DND-41 (cell line): ENCODE measurements around the gene TMEM117.

Experiments
- ATAC-seq: fragments of 200-7000 bp; cut with Tn5 transposase; 3 replicates; pipeline ENCODE4 v1.9.1; 2021; ENCODE audit warnings: low read depth; ENCODE audit not compliant: insufficient read depth
- DNase-seq: peaks from one replicate; pipeline ENCODE4 v3.0.0-alpha.2; 2020
- H2AFZ ChIP-seq: 2 replicates; pipeline ENCODE4 v1.6.0; 2012; ENCODE audit warnings: low read depth, low read length
- H3K27ac ChIP-seq: 2 replicates; pipeline ENCODE4 v1.5.1; 2012; ENCODE audit warnings: low read length, inconsistent platforms
- H3K27me3 ChIP-seq: fragments of 200-600 bp; sonication (generic); 2 replicates; pipeline ENCODE4 v1.6.0; 2012; ENCODE audit warnings: low read length, mild to moderate bottlenecking, inconsistent platforms; ENCODE audit not compliant: insufficient read depth, poor library complexity
- H3K36me3 ChIP-seq: 2 replicates; pipeline ENCODE4 v1.5.1; 2012; ENCODE audit warnings: low read length, inconsistent platforms; ENCODE audit not compliant: insufficient read depth
- H3K4me1 ChIP-seq: 2 replicates; pipeline ENCODE4 v1.5.1; 2012; ENCODE audit warnings: mild to moderate bottlenecking, low read length; ENCODE audit not compliant: insufficient read depth
- H3K4me2 ChIP-seq: 2 replicates; pipeline ENCODE4 v1.6.0; 2012; ENCODE audit warnings: mild to moderate bottlenecking, moderate library complexity, low read length, inconsistent platforms; ENCODE audit not compliant: insufficient read depth
- H3K4me3 ChIP-seq, 2 experiments: fragments of 200-600 bp in 1 of 2; shearing (Covaris generic) in 1 of 2; 2 replicates each; pipeline ENCODE4 v1.5.1; 2012 to 2016; ENCODE audit warnings: inconsistent platforms in 2 of 2, low read length in 2 of 2, mild to moderate bottlenecking in 2 of 2, low read depth in 1 of 2, moderate library complexity in 1 of 2
- H3K79me2 ChIP-seq: 2 replicates; pipeline ENCODE4 v1.6.0; 2012; ENCODE audit warnings: low read length, inconsistent platforms; ENCODE audit not compliant: insufficient read depth
- H3K9ac ChIP-seq: 2 replicates; pipeline ENCODE4 v1.6.0; 2012; ENCODE audit warnings: low read depth, mild to moderate bottlenecking, inconsistent platforms, low read length, moderate library complexity
- H3K9me3 ChIP-seq: 2 replicates; pipeline ENCODE4 v1.5.1; 2012; ENCODE audit warnings: low read length, moderate library complexity, mild to moderate bottlenecking, inconsistent platforms; ENCODE audit not compliant: insufficient read depth, severe bottlenecking
- H4K20me1 ChIP-seq: 2 replicates; pipeline ENCODE4 v1.6.0; 2012; ENCODE audit warnings: low read length; ENCODE audit not compliant: insufficient read depth
- EZH2 ChIP-seq: IDR thresholded peaks from 3 replicates; pipeline ENCODE4 v1.6.1; 2012; ENCODE audit warnings: borderline replicate concordance, low read depth, mild to moderate bottlenecking, moderate library complexity, low read length, inconsistent platforms; ENCODE audit not compliant: severe bottlenecking
- TF ChIP-seq, protein P1 (sequence below): IDR thresholded peaks from 2 replicates; pipeline ENCODE4 v1.5.1; 2012; ENCODE audit warnings: borderline replicate concordance, low read length, moderate library complexity, mild to moderate bottlenecking; ENCODE audit not compliant: poor library complexity, severe bottlenecking; ENCODE audit errors: extremely low read depth

The TMEM117 gene

DNA sequence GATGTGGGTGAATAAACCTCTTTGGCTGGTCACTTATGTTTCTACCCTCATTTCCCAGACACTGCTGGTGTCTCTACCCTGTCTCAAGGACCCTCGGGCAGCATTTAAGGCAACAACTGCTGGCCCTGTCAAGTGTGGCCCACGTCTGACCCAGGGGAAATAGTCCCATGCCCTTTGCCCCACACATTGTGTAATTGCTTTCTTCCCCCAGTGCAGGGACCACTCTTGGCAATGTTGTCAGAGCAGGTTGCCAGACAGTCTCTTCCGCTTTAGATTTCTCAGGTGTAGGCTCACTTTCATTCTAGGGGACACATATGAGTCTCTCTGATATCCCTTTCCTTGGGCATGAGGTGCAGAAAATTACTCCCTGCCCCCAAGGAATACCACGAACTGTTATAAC, 216.7 kb downstream of the TMEM117 start:
- no peaks in the 10 kb centered on the region for H4K20me1 ChIP-seq
- H3K79me2 ChIP-seq = no peaks in the 10 kb centered on the region
- H3K27me3 ChIP-seq = no peaks in the 10 kb centered on the region
- H3K4me2 ChIP-seq = no peak overlapping the region
- no peak for TF ChIP-seq EZH2
- TF ChIP-seq, protein P1, sequence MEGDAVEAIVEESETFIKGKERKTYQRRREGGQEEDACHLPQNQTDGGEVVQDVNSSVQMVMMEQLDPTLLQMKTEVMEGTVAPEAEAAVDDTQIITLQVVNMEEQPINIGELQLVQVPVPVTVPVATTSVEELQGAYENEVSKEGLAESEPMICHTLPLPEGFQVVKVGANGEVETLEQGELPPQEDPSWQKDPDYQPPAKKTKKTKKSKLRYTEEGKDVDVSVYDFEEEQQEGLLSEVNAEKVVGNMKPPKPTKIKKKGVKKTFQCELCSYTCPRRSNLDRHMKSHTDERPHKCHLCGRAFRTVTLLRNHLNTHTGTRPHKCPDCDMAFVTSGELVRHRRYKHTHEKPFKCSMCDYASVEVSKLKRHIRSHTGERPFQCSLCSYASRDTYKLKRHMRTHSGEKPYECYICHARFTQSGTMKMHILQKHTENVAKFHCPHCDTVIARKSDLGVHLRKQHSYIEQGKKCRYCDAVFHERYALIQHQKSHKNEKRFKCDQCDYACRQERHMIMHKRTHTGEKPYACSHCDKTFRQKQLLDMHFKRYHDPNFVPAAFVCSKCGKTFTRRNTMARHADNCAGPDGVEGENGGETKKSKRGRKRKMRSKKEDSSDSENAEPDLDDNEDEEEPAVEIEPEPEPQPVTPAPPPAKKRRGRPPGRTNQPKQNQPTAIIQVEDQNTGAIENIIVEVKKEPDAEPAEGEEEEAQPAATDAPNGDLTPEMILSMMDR = no peak
- no peaks in the 10 kb centered on the region for H3K9me3 ChIP-seq
- H3K9ac ChIP-seq = no peak overlapping the region
- no peak overlapping the region for H3K4me3 ChIP-seq
- ATAC-seq (no peak), DNase-seq (no peak)
- H3K4me1 ChIP-seq = no peaks in the 10 kb centered on the region
- no peak overlapping the region for H2AFZ ChIP-seq
- no peak overlapping the region for H3K27ac ChIP-seq
- H3K36me3 ChIP-seq = no peaks in the 10 kb centered on the region

GRCh38 chr12:44053549-44054127, 217.8 kb downstream of the TMEM117 start:
- H3K9me3 ChIP-seq = no peaks in the 10 kb centered on the region
- no peaks in the 10 kb centered on the region for H3K36me3 ChIP-seq
- H3K4me2 ChIP-seq = no peak overlapping the region
- H4K20me1 ChIP-seq = no peaks in the 10 kb centered on the region
- no peak overlapping the region for H3K27ac ChIP-seq
- TF ChIP-seq, protein P1 = no peak
- no peak for TF ChIP-seq EZH2
- H2AFZ ChIP-seq = no peak overlapping the region
- H3K4me3 ChIP-seq = no peak overlapping the region
- no peaks in the 10 kb centered on the region for H3K27me3 ChIP-seq
- H3K4me1 ChIP-seq = no peaks in the 10 kb centered on the region
- H3K79me2 ChIP-seq = no peaks in the 10 kb centered on the region
- H3K9ac ChIP-seq = no peak overlapping the region
- ATAC-seq (no peak), DNase-seq (no peak)

GRCh38 chr12:44054281-44054680, 218.4 kb downstream of the TMEM117 start:
- no peak for DNase-seq
- no peaks in the 10 kb centered on the region for H3K9me3 ChIP-seq
- no peak for ATAC-seq
- H3K4me3 ChIP-seq = no peak overlapping the region
- H3K79me2 ChIP-seq = no peaks in the 10 kb centered on the region
- H3K4me1 ChIP-seq = no peaks in the 10 kb centered on the region
- TF ChIP-seq, protein P1 = no peak
- TF ChIP-seq EZH2 = no peak
- H3K9ac ChIP-seq = no peak overlapping the region
- H3K27me3 ChIP-seq = no peaks in the 10 kb centered on the region
- no peaks in the 10 kb centered on the region for H3K36me3 ChIP-seq
- H4K20me1 ChIP-seq = no peaks in the 10 kb centered on the region
- H3K4me2 ChIP-seq = no peak overlapping the region
- H2AFZ ChIP-seq = no peak overlapping the region
- H3K27ac ChIP-seq = no peak overlapping the region

DNA sequence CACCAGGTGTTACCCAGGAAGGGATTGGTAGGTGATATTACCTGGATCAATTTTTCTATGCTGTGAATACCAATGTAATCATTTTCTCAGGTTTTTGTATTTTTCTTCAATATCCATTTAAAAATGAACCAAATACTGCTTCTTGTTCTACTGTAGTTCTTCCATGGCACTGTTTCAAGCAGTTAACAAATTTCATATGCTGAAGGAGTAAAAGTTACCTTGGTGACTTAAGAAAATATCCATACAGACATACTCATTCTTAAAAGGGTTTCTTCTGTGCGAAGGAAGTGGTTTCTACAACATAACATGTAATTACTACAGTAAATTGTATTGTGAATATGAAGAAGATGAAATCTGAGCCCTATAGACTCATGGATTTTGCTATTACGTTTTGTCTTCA, 222.5 kb downstream of the TMEM117 start:
- no peak for TF ChIP-seq EZH2
- TF ChIP-seq, protein P1 = no peak
- no peaks in the 10 kb centered on the region for H3K36me3 ChIP-seq
- no peaks in the 10 kb centered on the region for H3K4me1 ChIP-seq
- no peaks in the 10 kb centered on the region for H3K79me2 ChIP-seq
- no peak overlapping the region for H3K27ac ChIP-seq
- DNase-seq = no peak
- no peak overlapping the region for H2AFZ ChIP-seq
- no peaks in the 10 kb centered on the region for H3K9me3 ChIP-seq
- no peak for ATAC-seq
- H3K4me3 ChIP-seq = no peak overlapping the region
- H3K9ac ChIP-seq = no peak overlapping the region
- no peaks in the 10 kb centered on the region for H3K27me3 ChIP-seq
- H4K20me1 ChIP-seq = no peaks in the 10 kb centered on the region
- H3K4me2 ChIP-seq = no peak overlapping the region
